Measurements from ENCODE around the gene TRIM41. TPM values are rescaled to one million over a fixed set of nuclear protein-coding genes. Genes with fewer than 3 reads are reported as not detected.
A peak's percentile ranks its signal among the peaks of the same experiment; 100 is the strongest.

TRIM41 gene
- total and polyA plus RNA-seq, 2 of the 13 experiments (the other 11 are each of a cell fraction or from before 2014, with no cell fraction given), result 10.2 to 16.7 TPM

- TF ChIP-seq ZBED4 (CRISPR knock-in tag; IDR thresholded peaks at IDR 0.05; ENCODE audit: borderline replicate concordance), result no peak
- TF ChIP-seq MYNN (CRISPR knock-in tag; IDR thresholded peaks at IDR 0.05; ENCODE audit: low read depth), result no peak
- 0 out of 2 replicates have a peak, but pooled peaks have one; percentile 32 for TF ChIP-seq YEATS2 (CRISPR knock-in tag; IDR thresholded peaks at IDR 0.05; ENCODE audit: borderline replicate concordance)
- TF ChIP-seq ZFP36L1 (CRISPR knock-in tag; IDR thresholded peaks at IDR 0.05), result no peak
- no peak for TF ChIP-seq JARID2 (CRISPR knock-in tag; IDR thresholded peaks at IDR 0.05; ENCODE audit: insufficient replicate concordance)
- no peak; the same call in 1 of the 2 replicates for TF ChIP-seq STAT6 (CRISPR knock-in tag; IDR thresholded peaks at IDR 0.05; ENCODE audit: borderline replicate concordance)
- no peak for TF ChIP-seq KAT8 (CRISPR knock-in tag; IDR thresholded peaks at IDR 0.05)
- 0 out of 2 replicates have a peak, but pooled peaks have one; percentile 18 for TF ChIP-seq ZBTB43 (CRISPR knock-in tag; conservative IDR thresholded peaks at IDR 0.05)
- no peak for TF ChIP-seq ZNF225 (CRISPR knock-in tag; IDR thresholded peaks at IDR 0.05)
- no peak for TF ChIP-seq ZNF878 (CRISPR knock-in tag; IDR thresholded peaks at IDR 0.05)
- peak; percentile 79; the same call in 1 of the 2 replicates for TF ChIP-seq ZFAT (CRISPR knock-in tag; conservative IDR thresholded peaks at IDR 0.05)
- 0 out of 2 replicates have a peak, but pooled peaks have one; percentile 10 for TF ChIP-seq ZBTB3 (CRISPR knock-in tag; IDR thresholded peaks at IDR 0.05; ENCODE audit: borderline replicate concordance, low read depth)
- no peak for TF ChIP-seq THRA (CRISPR knock-in tag; IDR thresholded peaks at IDR 0.05; ENCODE audit: borderline replicate concordance)
- TF ChIP-seq CBX1 (IDR thresholded peaks at IDR 0.05; ENCODE audit: low read depth), result no peak
- peak; percentile 70; the same call in 1 of the 2 replicates for TF ChIP-seq ZNF672 (CRISPR knock-in tag; IDR thresholded peaks at IDR 0.05)
- no peak for TF ChIP-seq ZNF513 (CRISPR knock-in tag; conservative IDR thresholded peaks at IDR 0.05)
These were observed 32.2 kb upstream of the TRIM41 start (continued) for GRCh38 chr5:181190711-181191525.
